Sigmoid colon (tissue), 7 donors: ENCODE results near the gene FKBP3. TPM values are rescaled to one million over a fixed set of nuclear protein-coding genes. Genes with fewer than 3 reads are reported as not detected.

Experiments
- DNase-seq: peaks from one replicate; pipeline ENCODE4 v3.0.0-alpha.2; 2019
- H3K27ac ChIP-seq, 4 donors: fragments of 200-600 bp; sonication (generic); one replicate each; pipeline ENCODE4 v1.5.1; 2016 to 2019; ENCODE audit warnings: mild to moderate bottlenecking in 1 of 4
- H3K27me3 ChIP-seq, 3 donors: fragments of 200-600 bp; sonication (generic); one replicate each; pipeline ENCODE4 v1.5.1; 2019; ENCODE audit warnings: mild to moderate bottlenecking in 1 of 3
- H3K36me3 ChIP-seq, 4 donors: fragments of 200-600 bp; sonication (generic); one replicate each; pipeline ENCODE4 v1.5.1; 2016 to 2019
- H3K4me1 ChIP-seq, 4 donors: fragments of 200-600 bp; sonication (generic); one replicate each; pipeline ENCODE4 v1.5.1; 2017 to 2019
- H3K4me3 ChIP-seq, 4 donors: fragments of 200-600 bp; sonication (generic); one replicate each; pipeline ENCODE4 v1.5.1; 2017 to 2019; ENCODE audit warnings: mild to moderate bottlenecking in 2 of 4, moderate library complexity in 1 of 4
- H3K9me3 ChIP-seq, 4 donors: fragments of 200-600 bp in 3 of 4; sonication (generic) in 3 of 4; one replicate each; pipeline versions ENCODE4 v1.5.1 to v1.6.1; 2013 to 2019
- EP300 ChIP-seq, 4 donors: sonication (generic); formaldehyde crosslinking; IDR thresholded peaks; one replicate each; pipeline ENCODE4 v1.6.1; 2017; ENCODE audit warnings: antibody characterized with exemption in 4 of 4
- POLR2A ChIP-seq, 2 donors: fragments of 450-650 bp; IDR thresholded peaks; one replicate each; pipeline ENCODE4 v1.6.1; 2016; ENCODE audit warnings: antibody characterized with exemption in 2 of 2, mild to moderate bottlenecking in 2 of 2, moderate library complexity in 2 of 2
- POLR2AphosphoS5 ChIP-seq, 4 donors: sonication (generic); formaldehyde crosslinking; IDR thresholded peaks; one replicate each; pipeline ENCODE4 v1.6.1; 2017; ENCODE audit warnings: antibody characterized with exemption in 4 of 4
- WGBS, 2 donors: extraction: QIAGEN DNeasy Blood & Tissue Kit; methylation state at CpG; one replicate each; pipeline ENCODE4 v1.1.7; 2013; 5-methylcytosine and 5-hydroxymethylcytosine counted together
- intact Hi-C: fragments of 100-400 bp; cut with DNase I; formaldehyde crosslinking; loops from one replicate; pipeline ENCODE4 v1.15.1; 2023
- polyA plus RNA-seq, 3 donors: library from polyadenylated mRNA; stranded (reverse); fragments of 200-250 nt; gene quantifications; one replicate each; pipeline ENCODE4 v1.2.3, GENCODE V29; 2013
- total RNA-seq, 4 donors: library from RNA; depleted of rRNA; stranded (reverse); fragments of >200 nt; gene quantifications; one replicate each; pipeline ENCODE4 v1.1.0, GENCODE V29; 2016
- TF ChIP-seq, protein P1 (sequence below), 4 experiments: fragments of 450-650 bp in 3 of 4; fragments of 200-600 bp in 1 of 4; IDR thresholded peaks; one replicate each; pipeline ENCODE4 v1.5.1; 2016 to 2019; ENCODE audit warnings: antibody characterized with exemption in 4 of 4, mild to moderate bottlenecking in 3 of 4, moderate library complexity in 2 of 4
- donor health status: healthy with polysubstance abuse.
- donor health status: Bipolar disorder and iron deficiency.
- donor health status: healthy.

The FKBP3 gene
- total and polyA plus RNA-seq, 7 donors, result 32.6 to 113 (median 68.0) TPM

DNA sequence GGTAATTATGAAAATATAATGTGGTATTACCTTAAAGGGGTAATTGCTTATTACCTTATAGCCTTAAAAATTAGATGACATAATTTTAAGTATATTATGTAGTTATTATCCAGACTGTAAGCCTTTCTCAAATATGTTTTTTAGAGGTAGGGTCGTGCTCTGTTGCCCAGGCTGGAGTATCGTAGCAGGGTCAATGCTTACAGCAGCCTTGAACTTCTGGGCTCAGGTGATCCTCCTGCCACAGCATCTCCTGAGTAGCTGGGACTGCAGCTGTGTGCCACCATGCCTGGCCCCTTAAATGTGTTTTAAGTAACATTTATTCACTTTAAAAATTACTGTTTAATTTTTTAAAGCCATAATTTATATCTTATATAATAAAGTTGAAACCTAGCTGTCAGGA, 40.0 kb downstream of the FKBP3 start:
- no peak for DNase-seq
- no peak overlapping the region for H3K4me3 ChIP-seq
- H3K27ac ChIP-seq, result no peak overlapping the region
- peaks cover 0 to 16% (median 6%) of the 10 kb centered on the region in 4 donors for H3K4me1 ChIP-seq
- no peaks in the 10 kb centered on the region for H3K27me3 ChIP-seq
- TF ChIP-seq POLR2A (IDR thresholded peaks at IDR 0.05), result no peak
- TF ChIP-seq EP300 (IDR thresholded peaks at IDR 0.05), result no peak
- TF ChIP-seq, protein P1, sequence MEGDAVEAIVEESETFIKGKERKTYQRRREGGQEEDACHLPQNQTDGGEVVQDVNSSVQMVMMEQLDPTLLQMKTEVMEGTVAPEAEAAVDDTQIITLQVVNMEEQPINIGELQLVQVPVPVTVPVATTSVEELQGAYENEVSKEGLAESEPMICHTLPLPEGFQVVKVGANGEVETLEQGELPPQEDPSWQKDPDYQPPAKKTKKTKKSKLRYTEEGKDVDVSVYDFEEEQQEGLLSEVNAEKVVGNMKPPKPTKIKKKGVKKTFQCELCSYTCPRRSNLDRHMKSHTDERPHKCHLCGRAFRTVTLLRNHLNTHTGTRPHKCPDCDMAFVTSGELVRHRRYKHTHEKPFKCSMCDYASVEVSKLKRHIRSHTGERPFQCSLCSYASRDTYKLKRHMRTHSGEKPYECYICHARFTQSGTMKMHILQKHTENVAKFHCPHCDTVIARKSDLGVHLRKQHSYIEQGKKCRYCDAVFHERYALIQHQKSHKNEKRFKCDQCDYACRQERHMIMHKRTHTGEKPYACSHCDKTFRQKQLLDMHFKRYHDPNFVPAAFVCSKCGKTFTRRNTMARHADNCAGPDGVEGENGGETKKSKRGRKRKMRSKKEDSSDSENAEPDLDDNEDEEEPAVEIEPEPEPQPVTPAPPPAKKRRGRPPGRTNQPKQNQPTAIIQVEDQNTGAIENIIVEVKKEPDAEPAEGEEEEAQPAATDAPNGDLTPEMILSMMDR (IDR thresholded peaks at IDR 0.05), result no peak
- TF ChIP-seq POLR2AphosphoS5 (IDR thresholded peaks at IDR 0.05), result no peak
- intact Hi-C loops, result no loop called here
- H3K36me3 ChIP-seq, result peaks cover 0 to 45% (median 16%) of the 10 kb centered on the region in 4 donors
- 95 to 96% methylated on average over 2 of the region's 2 CpGs for WGBS, 2 donors
- no peaks in the 10 kb centered on the region for H3K9me3 ChIP-seq

DNA sequence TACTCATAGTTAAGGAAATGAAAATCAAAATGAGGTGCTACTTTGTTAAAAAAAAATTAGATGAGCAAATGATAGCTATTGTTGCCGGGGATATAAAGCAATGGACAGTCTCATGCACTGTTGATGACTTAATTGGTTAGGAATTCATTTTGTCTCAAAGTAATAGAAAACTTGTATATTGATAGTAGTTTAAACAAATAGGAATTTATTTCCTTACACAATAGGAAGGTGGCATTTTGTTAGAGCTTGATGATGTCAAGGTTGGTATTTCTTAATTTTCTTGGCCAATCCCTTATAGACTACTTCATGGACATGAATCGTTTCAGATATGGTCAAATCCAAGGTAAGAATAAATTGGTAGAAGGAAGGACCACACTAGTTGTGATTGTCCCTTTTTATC, 42.6 kb downstream of the FKBP3 start:
- no peak for TF ChIP-seq EP300 (IDR thresholded peaks at IDR 0.05)
- no peak for TF ChIP-seq POLR2A (IDR thresholded peaks at IDR 0.05)
- TF ChIP-seq POLR2AphosphoS5 (IDR thresholded peaks at IDR 0.05), result no peak
- intact Hi-C loops, result no loop called here
- no peaks in the 10 kb centered on the region for H3K9me3 ChIP-seq
- WGBS, 2 donors, result 85 to 90% methylated on average over 2 of the region's 2 CpGs
- no peaks in the 10 kb centered on the region for H3K27me3 ChIP-seq
- H3K36me3 ChIP-seq, result peaks cover 0 to 20% (median 6%) of the 10 kb centered on the region in 4 donors
- H3K4me3 ChIP-seq, result no peak overlapping the region
- DNase-seq, result no peak
- H3K27ac ChIP-seq, result no peak overlapping the region
- H3K4me1 ChIP-seq, result peaks cover 0 to 40% (median 18%) of the 10 kb centered on the region in 4 donors

DNA sequence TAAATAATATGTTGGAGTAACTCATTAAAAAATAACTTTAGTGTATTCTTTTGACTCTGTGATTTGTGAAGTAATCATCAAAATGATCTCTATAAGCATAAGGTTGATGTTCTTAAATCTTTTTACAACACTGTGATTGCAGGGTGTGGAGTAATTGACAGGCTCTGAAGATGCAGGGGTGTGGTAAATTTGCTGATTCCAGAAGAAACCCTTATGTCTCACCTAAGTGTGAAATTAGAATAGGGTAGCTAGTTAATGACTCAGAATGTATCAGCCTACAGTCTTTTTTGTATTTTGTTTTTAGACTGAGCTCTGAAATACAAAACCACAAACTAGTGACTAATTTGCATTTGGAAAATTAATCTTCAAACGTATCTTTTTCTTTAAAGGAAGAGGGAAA, 44.5 kb downstream of the FKBP3 start:
- Histone ChIP-seq H3K27ac (no peak overlapping the region), H3K27me3 (no peaks in the 10 kb centered on the region), H3K36me3 (peaks cover 0 to under 1% (median 0%) of the 10 kb centered on the region in 4 donors), H3K4me3 (no peak overlapping the region), H3K4me1 (peaks cover 0 to 59% (median 36%) of the 10 kb centered on the region in 4 donors), H3K9me3 (no peaks in the 10 kb centered on the region)
- intact Hi-C loops, result no loop called here
- no peak for DNase-seq
- WGBS, 2 donors, result 10 to 28% methylated on average over 1 of the region's 1 CpG
- no peak for TF ChIP-seq POLR2AphosphoS5 (IDR thresholded peaks at IDR 0.05)
- TF ChIP-seq EP300 (IDR thresholded peaks at IDR 0.05), result no peak
- TF ChIP-seq, protein P1 (IDR thresholded peaks at IDR 0.05), result no peak
- TF ChIP-seq POLR2A (IDR thresholded peaks at IDR 0.05), result no peak

DNA sequence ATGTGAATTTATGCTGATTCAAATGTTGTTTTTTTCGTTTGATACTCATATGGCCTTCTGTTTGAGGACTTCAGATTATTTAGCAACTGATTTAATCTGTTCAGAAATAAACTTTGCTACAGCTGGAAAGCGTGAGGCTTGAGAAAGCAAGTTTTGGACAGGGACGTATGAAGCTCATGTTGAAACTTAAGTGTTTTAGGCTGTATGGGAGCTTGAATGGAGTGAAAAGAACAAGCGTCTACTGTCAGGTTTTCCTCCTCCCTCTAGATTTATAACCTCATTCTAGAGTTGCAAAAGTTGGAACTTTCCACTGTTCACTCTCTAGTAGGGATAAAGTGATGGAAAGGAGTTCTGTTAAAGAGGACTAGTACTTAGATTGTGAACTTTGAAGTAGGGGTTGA, 49.3 kb downstream of the FKBP3 start:
- H3K4me1 ChIP-seq, result peaks cover 0 to 53% (median 37%) of the 10 kb centered on the region in 4 donors
- H3K27me3 ChIP-seq, result no peaks in the 10 kb centered on the region
- peak overlapping the region; percentile 56 to 73 (median 67) for H3K4me3 ChIP-seq
- peak in 1 of 4 donors; percentile 8 for TF ChIP-seq POLR2AphosphoS5 (IDR thresholded peaks at IDR 0.05)
- TF ChIP-seq, protein P1 (IDR thresholded peaks at IDR 0.05), result no peak
- 1 to 3% methylated on average over 4 of the region's 4 CpGs for WGBS, 2 donors
- no peaks in the 10 kb centered on the region for H3K9me3 ChIP-seq
- H3K36me3 ChIP-seq, result no peaks in the 10 kb centered on the region
- intact Hi-C loops, result loop anchor here (2.0 kb wide), 2 partner anchors 50 to 188 kb away; partner anchors contain the start of genes FANCM and FKBP3
- no peak for DNase-seq
- peak overlapping the region; percentile 80 to 87 (median 84) for H3K27ac ChIP-seq

DNA sequence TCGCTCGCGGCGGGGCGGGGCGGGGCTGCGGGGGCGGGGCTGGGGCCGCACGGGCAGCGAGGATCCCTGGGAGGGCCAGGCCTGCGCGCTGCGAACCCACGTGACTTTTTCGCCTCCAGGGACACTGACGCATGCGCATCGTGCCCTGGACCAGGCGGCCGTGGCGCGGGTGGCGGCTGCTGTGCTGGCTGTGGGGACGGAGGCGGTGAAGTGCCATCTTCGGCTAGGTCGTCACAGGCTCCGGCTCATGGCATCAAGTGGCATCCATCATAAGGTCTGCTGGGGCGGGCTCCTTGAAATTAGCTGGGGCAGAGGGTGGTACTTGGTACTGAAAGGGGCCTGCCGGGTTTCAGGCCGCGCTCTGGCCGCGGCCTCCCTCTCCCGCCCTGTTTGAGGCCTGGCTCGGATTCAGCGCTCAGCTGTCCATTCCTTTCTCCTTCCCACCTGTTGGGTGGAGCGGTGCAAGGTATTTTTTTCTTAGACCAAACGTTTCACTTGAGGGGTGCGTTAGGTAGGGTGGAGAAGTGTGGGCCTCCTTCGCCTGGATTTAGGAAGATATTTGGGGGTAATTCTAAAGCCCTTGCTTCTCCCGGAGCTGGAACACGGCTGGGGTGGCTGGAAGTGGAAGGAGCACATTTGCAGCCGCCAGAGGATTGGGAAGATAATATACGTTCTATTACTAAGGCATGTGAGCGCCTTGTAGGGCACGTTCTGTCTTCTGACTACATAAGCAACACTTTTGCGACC, 50.1 kb downstream of the FKBP3 start, which contains the start of gene PRPF39:
Gene PRPF39, plus strand, starts transcription at position 141 of the 747 bp plus-strand sequence. CDS start 11,124 bp downstream, outside the sequence.
- Histone ChIP-seq H3K27me3 (no peaks in the 10 kb centered on the region), H3K4me3 (peak within 1 kb of the TSS; percentile 56 to 73 (median 67)), H3K4me1 (peaks cover 0 to 45% (median 34%) of the 10 kb centered on the region in 4 donors), H3K9me3 (no peaks in the 10 kb centered on the region), H3K36me3 (no peaks in the 10 kb centered on the region), H3K27ac (peak within 1 kb of the TSS; percentile 80 to 87 (median 84))
- TF ChIP-seq, protein P1 (IDR thresholded peaks at IDR 0.05), result peak in 1 of 4 experiments; percentile 10
- TF ChIP-seq POLR2A (IDR thresholded peaks at IDR 0.05), result peak; percentile 88 to 89
- TF ChIP-seq POLR2AphosphoS5 (IDR thresholded peaks at IDR 0.05), result peak; percentile 97 to 99 (median 99)
- no peak for TF ChIP-seq EP300 (IDR thresholded peaks at IDR 0.05)
- intact Hi-C loops, result loop anchor here (2.0 kb wide), 3 partner anchors 51 to 187 kb away; partner anchors contain the start of genes FANCM, FKBP3 and TOGARAM1
- WGBS, 2 donors, result 0 to 1% methylated on average over 49 of the region's 49 CpGs
- DNase-seq, result peak; percentile 96
